Bronchial epithelial cell (primary cell): ENCODE results near the gene PAM. TPM values are rescaled to one million over a fixed set of nuclear protein-coding genes. Genes with fewer than 3 reads are reported as not detected.

Experiments used
- DNase-seq: peaks from one replicate; pipeline ENCODE4 v3.0.0-alpha.2; 2010; ENCODE audit warnings: low read depth
- FAIRE-seq: peaks from 2 replicates; lab custom pipeline; 2011; peaks lifted over from hg19 to GRCh38; lab: Jason Lieb, UNC
- H3K27me3 ChIP-seq: 2 replicates; pipeline ENCODE4 v1.5.1; 2011; ENCODE audit warnings: low read length; ENCODE audit not compliant: control insufficient read depth, insufficient read depth
- H3K36me3 ChIP-seq: 2 replicates; pipeline ENCODE4 v1.5.1; 2011; ENCODE audit warnings: low read length; ENCODE audit not compliant: control insufficient read depth, insufficient read depth
- H3K4me3 ChIP-seq: 2 replicates; pipeline ENCODE4 v1.5.1; 2011; ENCODE audit warnings: mild to moderate bottlenecking, low read depth, low read length, control low read depth
- CTCF ChIP-seq: IDR thresholded peaks from 2 replicates; pipeline ENCODE4 v1.5.1; 2011; ENCODE audit warnings: mild to moderate bottlenecking, moderate library complexity, low read length, control low read depth, inconsistent platforms; ENCODE audit not compliant: insufficient read depth, severe bottlenecking
- total RNA-seq: library from RNA; depleted of rRNA; stranded (reverse); fragments of >200 nt; gene quantifications from 2 replicates; pipeline ENCODE4 v1.2.1, GENCODE V29; 2014

Gene PAM
- total RNA-seq, 1 donor from 2014 or later = 68.4 TPM

- Histone ChIP-seq H3K27me3 (no peaks in the 10 kb centered on the region), H3K36me3 (no peaks in the 10 kb centered on the region), H3K4me3 (no peak overlapping the region)
- DNase-seq = no peak
- no peak for TF ChIP-seq CTCF
- no peak for FAIRE-seq
These were observed 40.4 kb downstream of the PAM start for GRCh38 chr5:102795526-102795925.

GRCh38 chr5:102796009-102796408 lies 40.9 kb downstream of the PAM start:
- no peak for TF ChIP-seq CTCF
- H3K4me3 ChIP-seq = no peak overlapping the region
- H3K36me3 ChIP-seq = no peaks in the 10 kb centered on the region
- FAIRE-seq (no peak), DNase-seq (no peak)
- H3K27me3 ChIP-seq = no peaks in the 10 kb centered on the region

- FAIRE-seq (no peak), DNase-seq (no peak)
- H3K27me3 ChIP-seq = no peaks in the 10 kb centered on the region
- H3K4me3 ChIP-seq = no peak overlapping the region
- no peak for TF ChIP-seq CTCF
- H3K36me3 ChIP-seq = no peaks in the 10 kb centered on the region
These were observed 41.4 kb downstream of the PAM start for GRCh38 chr5:102796498-102796897.

GRCh38 chr5:102797322-102797884 lies 42.3 kb downstream of the PAM start:
- DNase-seq = no peak
- Histone ChIP-seq H3K4me3 (no peak overlapping the region), H3K36me3 (no peaks in the 10 kb centered on the region), H3K27me3 (no peaks in the 10 kb centered on the region)
- no peak for FAIRE-seq
- no peak for TF ChIP-seq CTCF

GRCh38 chr5:102798104-102798785 lies 43.1 kb downstream of the PAM start:
- Histone ChIP-seq H3K36me3 (no peaks in the 10 kb centered on the region), H3K4me3 (no peak overlapping the region), H3K27me3 (no peaks in the 10 kb centered on the region)
- no peak for DNase-seq
- TF ChIP-seq CTCF = no peak
- FAIRE-seq = no peak
